Natural killer cell (primary cell): ENCODE results near the gene FOXN4. TPM values are rescaled to one million over a fixed set of nuclear protein-coding genes. Genes with fewer than 3 reads are reported as not detected.

Source experiments
- ATAC-seq, 3 donors: fragments of 150-1000 bp in 2 of 3; fragments of 200-7000 bp in 1 of 3; cut with Tn5 transposase; 1 replicate in 1 of 3; 2 replicates in 2 of 3; pipeline ENCODE4 v1.10.0; 2021; ENCODE audit warnings: mild to moderate bottlenecking in 2 of 3, moderate library complexity in 2 of 3
- DNase-seq, 2 donors: peaks; one replicate each; pipeline versions ENCODE4 v3.0.0 to v3.0.0-alpha.2; 2013 to 2021; ENCODE audit warnings: mixed read lengths in 1 of 2
- H3K27ac ChIP-seq: one replicate; pipeline ENCODE4 v1.5.1; 2013; ENCODE audit warnings: mild to moderate bottlenecking, low read length
- H3K27me3 ChIP-seq: one replicate; pipeline ENCODE4 v1.6.1; 2013; ENCODE audit warnings: low read length; ENCODE audit not compliant: control insufficient read depth, insufficient read depth
- H3K36me3 ChIP-seq: one replicate; pipeline ENCODE4 v1.6.1; 2013; ENCODE audit warnings: low read length; ENCODE audit not compliant: control insufficient read depth, insufficient read depth
- H3K4me1 ChIP-seq: one replicate; pipeline ENCODE4 v1.6.1; 2013; ENCODE audit warnings: low read length; ENCODE audit not compliant: control insufficient read depth, insufficient read depth
- H3K4me3 ChIP-seq: one replicate; pipeline ENCODE4 v1.5.1; 2013; ENCODE audit warnings: low read length
- H3K9me3 ChIP-seq: one replicate; pipeline ENCODE4 v1.6.1; 2013; ENCODE audit warnings: low read length; ENCODE audit not compliant: control insufficient read depth, insufficient read depth
- H3K27ac Mint-ChIP-seq, 2 donors: one replicate each; pipeline ENCODE4 v1.8.0; 2022; ENCODE audit warnings: mild to moderate bottlenecking in 2 of 2, mixed read lengths in 2 of 2, moderate library complexity in 1 of 2
- H3K27me3 Mint-ChIP-seq, 2 donors: one replicate each; pipeline ENCODE4 v1.8.0; 2022; ENCODE audit warnings: low read depth in 2 of 2, mixed read lengths in 2 of 2
- H3K36me3 Mint-ChIP-seq: one replicate; pipeline ENCODE4 v1.8.0; 2022; ENCODE audit warnings: mixed read lengths
- H3K4me1 Mint-ChIP-seq, 2 donors: one replicate each; pipeline ENCODE4 v1.8.0; 2022; ENCODE audit warnings: mixed read lengths in 2 of 2
- H3K4me3 Mint-ChIP-seq: one replicate; pipeline ENCODE4 v1.8.0; 2022; ENCODE audit warnings: mild to moderate bottlenecking, moderate library complexity, mixed read lengths
- H3K9me3 Mint-ChIP-seq, 2 donors: one replicate each; pipeline ENCODE4 v1.8.0; 2022; ENCODE audit warnings: mixed read lengths in 2 of 2
- WGBS: methylation state at CpG from one replicate; pipeline ENCODE4 v1.1.7; 2013; ENCODE audit warnings: missing lambda C conversion rate; ENCODE audit not compliant: insufficient coverage; 5-methylcytosine and 5-hydroxymethylcytosine counted together
- intact Hi-C: fragments of 100-400 bp; cut with micrococcal nuclease; formaldehyde crosslinking; loops from one replicate; pipeline ENCODE4 v1.14.2; 2022
- total RNA-seq, 4 donors: library from RNA; stranded (reverse); fragments of 120-200 nt in 1 of 4; gene quantifications; one replicate each; pipeline versions ENCODE4 v1.2.3 to v1.2.4, GENCODE V29; 2013 to 2022
- TF ChIP-seq, protein P1 (sequence below): fragments of 200-600 bp; IDR thresholded peaks from one replicate; pipeline ENCODE4 v1.8.0; 2022; ENCODE audit warnings: antibody characterized with exemption

FOXN4 gene
- total RNA-seq, 3 donors from 2014 or later (not counting 1 experiment from before 2014, with no cell fraction given), result not detected

DNA sequence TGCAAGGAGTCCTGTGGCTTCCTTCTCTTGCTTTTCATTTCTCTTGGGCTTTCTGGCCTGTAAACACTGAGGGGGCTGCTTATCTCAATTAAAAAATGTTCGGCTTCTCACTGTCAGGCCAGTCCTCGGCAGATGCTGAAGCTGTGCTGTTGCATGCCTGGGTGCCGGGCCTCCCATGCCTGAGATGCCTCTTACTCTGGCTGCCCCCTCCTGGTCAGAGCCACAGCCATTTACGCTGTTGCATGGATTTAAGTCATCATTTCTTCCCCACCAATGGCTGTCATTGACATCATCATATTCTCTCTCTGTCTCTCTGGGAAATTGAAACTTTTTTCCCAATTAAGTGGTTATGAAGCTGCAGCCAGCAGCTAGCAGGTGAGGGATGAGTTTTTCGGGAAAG, 53.7 kb downstream of the FOXN4 start:
- no peak overlapping the region for H3K27ac Mint-ChIP-seq
- WGBS, result 95% methylated on average over 4 of the region's 5 CpGs
- H3K36me3 Mint-ChIP-seq, result peaks cover 18% of the 10 kb centered on the region

DNA sequence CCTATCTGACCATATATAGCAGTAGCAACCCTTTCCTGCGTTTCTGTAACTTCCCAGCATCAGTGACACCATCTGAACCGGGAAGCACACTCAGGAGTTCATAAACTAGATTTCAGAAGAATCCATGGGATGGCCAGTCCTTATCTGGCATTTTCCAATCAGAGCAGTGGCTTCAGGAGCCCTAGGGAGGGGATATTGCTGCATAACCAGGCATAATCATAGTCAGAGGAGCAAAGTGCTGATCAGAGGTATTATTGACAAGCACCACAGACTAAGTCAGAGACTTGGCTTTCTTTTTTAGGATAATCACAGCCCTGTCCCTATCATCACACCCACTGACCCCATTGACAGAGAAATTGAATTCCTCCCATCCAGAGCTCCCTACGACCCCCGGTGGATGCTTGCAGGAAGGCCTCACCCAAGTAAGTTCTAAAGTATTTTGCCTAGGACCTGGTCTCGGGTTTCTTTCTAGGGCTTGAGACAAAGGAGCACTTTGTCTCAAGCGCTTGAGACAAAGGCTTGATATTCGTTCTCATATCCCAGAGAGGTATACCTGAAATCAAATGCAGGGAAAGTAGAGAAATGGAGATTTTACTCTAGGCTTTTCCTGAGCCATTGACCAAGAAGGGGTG, 55.1 kb downstream of the FOXN4 start:
- Histone ChIP-seq H3K27ac (no peak overlapping the region), H3K4me3 (no peak overlapping the region), H3K27me3 (no peaks in the 10 kb centered on the region), H3K9me3 (peaks cover 5% of the 10 kb centered on the region), H3K4me1 (no peaks in the 10 kb centered on the region), H3K36me3 (no peaks in the 10 kb centered on the region)
- intact Hi-C loops, result no loop called here
- peaks cover 2 to 8% of the 10 kb centered on the region in 2 donors for H3K9me3 Mint-ChIP-seq
- no peak overlapping the region for H3K27ac Mint-ChIP-seq
- ATAC-seq, result no peak
- DNase-seq, result no peak
- TF ChIP-seq, protein P1, sequence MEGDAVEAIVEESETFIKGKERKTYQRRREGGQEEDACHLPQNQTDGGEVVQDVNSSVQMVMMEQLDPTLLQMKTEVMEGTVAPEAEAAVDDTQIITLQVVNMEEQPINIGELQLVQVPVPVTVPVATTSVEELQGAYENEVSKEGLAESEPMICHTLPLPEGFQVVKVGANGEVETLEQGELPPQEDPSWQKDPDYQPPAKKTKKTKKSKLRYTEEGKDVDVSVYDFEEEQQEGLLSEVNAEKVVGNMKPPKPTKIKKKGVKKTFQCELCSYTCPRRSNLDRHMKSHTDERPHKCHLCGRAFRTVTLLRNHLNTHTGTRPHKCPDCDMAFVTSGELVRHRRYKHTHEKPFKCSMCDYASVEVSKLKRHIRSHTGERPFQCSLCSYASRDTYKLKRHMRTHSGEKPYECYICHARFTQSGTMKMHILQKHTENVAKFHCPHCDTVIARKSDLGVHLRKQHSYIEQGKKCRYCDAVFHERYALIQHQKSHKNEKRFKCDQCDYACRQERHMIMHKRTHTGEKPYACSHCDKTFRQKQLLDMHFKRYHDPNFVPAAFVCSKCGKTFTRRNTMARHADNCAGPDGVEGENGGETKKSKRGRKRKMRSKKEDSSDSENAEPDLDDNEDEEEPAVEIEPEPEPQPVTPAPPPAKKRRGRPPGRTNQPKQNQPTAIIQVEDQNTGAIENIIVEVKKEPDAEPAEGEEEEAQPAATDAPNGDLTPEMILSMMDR, result no peak
- H3K27me3 Mint-ChIP-seq, result peaks cover 2 to 10% of the 10 kb centered on the region in 2 donors
- peaks cover 18% of the 10 kb centered on the region for H3K36me3 Mint-ChIP-seq
- no peaks in the 10 kb centered on the region for H3K4me1 Mint-ChIP-seq
- WGBS, result 94% methylated on average over 7 of the region's 7 CpGs
- H3K4me3 Mint-ChIP-seq, result no peak overlapping the region

More for the DNA sequence above, 53.7 kb downstream of the FOXN4 start:
- H3K4me1 Mint-ChIP-seq, result no peaks in the 10 kb centered on the region
- intact Hi-C loops, result no loop called here
- no peak overlapping the region for H3K4me3 Mint-ChIP-seq
- DNase-seq, result no peak
- no peak overlapping the region for H3K27ac ChIP-seq
- H3K36me3 ChIP-seq, result no peaks in the 10 kb centered on the region
- no peaks in the 10 kb centered on the region for H3K27me3 ChIP-seq
- peaks cover 2 to 8% of the 10 kb centered on the region in 2 donors for H3K9me3 Mint-ChIP-seq
- no peak for ATAC-seq
- TF ChIP-seq, protein P1, result no peak
- H3K4me1 ChIP-seq, result no peaks in the 10 kb centered on the region
- H3K27me3 Mint-ChIP-seq, result peaks cover 2 to 10% of the 10 kb centered on the region in 2 donors
- H3K9me3 ChIP-seq, result peaks cover 5% of the 10 kb centered on the region
- H3K4me3 ChIP-seq, result no peak overlapping the region

DNA sequence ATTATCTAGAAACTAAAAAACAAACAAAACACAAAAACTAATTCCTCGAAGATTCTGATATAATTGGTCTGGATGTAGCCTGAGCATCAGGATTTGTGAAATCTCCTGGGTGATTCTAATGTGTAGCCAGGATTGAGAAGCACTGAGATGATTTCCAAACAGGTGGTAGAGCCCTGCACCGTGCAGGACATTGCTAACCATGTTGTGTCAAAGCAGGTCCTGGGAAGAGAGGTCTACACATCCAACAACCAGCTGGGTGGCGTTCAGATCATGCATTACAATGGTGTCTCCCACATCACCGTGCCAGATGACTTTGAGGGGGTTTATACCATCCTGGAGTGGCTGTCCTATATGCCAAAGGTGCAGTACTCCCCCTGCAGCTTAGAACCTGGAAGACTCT, 56.3 kb downstream of the FOXN4 start:
- peaks cover 18% of the 10 kb centered on the region for H3K36me3 Mint-ChIP-seq
- no peaks in the 10 kb centered on the region for H3K4me1 Mint-ChIP-seq
- Histone ChIP-seq H3K4me1 (no peaks in the 10 kb centered on the region), H3K36me3 (no peaks in the 10 kb centered on the region), H3K9me3 (peaks cover 5% of the 10 kb centered on the region), H3K27me3 (no peaks in the 10 kb centered on the region), H3K27ac (no peak overlapping the region), H3K4me3 (no peak overlapping the region)
- peaks cover 2 to 8% of the 10 kb centered on the region in 2 donors for H3K9me3 Mint-ChIP-seq
- ATAC-seq (no peak), DNase-seq (no peak)
- TF ChIP-seq, protein P1, result no peak
- H3K27ac Mint-ChIP-seq, result no peak overlapping the region
- no peak overlapping the region for H3K4me3 Mint-ChIP-seq
- intact Hi-C loops, result no loop called here
- peaks cover 2 to 10% of the 10 kb centered on the region in 2 donors for H3K27me3 Mint-ChIP-seq
- 97% methylated on average over 4 of the region's 4 CpGs for WGBS

DNA sequence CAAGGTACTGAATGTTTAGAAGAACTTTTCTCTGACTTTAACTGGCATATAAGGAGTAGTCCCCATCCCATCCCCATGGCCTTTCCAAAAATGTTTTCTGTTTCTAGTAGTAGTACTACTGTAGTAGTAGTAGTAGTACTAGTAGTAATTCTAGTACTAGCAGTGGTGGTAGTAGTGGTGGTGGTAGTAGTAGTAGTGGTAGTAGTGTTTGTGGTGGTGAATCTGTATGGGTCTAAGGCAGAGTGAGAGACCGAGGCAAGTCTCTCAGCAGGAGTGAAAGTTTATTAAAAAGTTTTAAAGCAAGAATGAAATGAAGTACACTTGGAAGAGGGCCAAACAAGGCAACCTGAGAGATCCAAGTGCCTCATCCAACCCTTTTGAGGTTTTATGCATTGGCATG, 58.6 kb downstream of the FOXN4 start:
- Mint-ChIP-seq H3K4me1 (no peaks in the 10 kb centered on the region), H3K4me3 (no peak overlapping the region), H3K9me3 (peaks cover 2 to 8% of the 10 kb centered on the region in 2 donors), H3K27me3 (peaks cover 0 to 10% of the 10 kb centered on the region in 2 donors), H3K36me3 (peaks cover 15% of the 10 kb centered on the region), H3K27ac (no peak overlapping the region)
- Histone ChIP-seq H3K4me1 (no peaks in the 10 kb centered on the region), H3K36me3 (no peaks in the 10 kb centered on the region), H3K27ac (no peak overlapping the region), H3K9me3 (peaks cover 5% of the 10 kb centered on the region), H3K27me3 (no peaks in the 10 kb centered on the region), H3K4me3 (no peak overlapping the region)
- no peak for DNase-seq
- ATAC-seq, result no peak
- TF ChIP-seq, protein P1, result no peak
- intact Hi-C loops, result no loop called here
- WGBS, result 88% methylated on average over 1 of the region's 1 CpG
